K562 (cell line): ENCODE data around the gene SLC25A11. TPM values are rescaled to one million over a fixed set of nuclear protein-coding genes. Genes with fewer than 3 reads are reported as not detected.

Experiments
- CC2D1A ChIP-seq: fragments of 450-650 bp; IDR thresholded peaks from 2 replicates; pipeline ENCODE4 v1.6.1; 2017; ENCODE audit warnings: mild to moderate bottlenecking
- GTF2A2 ChIP-seq: IDR thresholded peaks from 2 replicates; pipeline ENCODE4 v1.6.1; 2016; ENCODE audit warnings: mild to moderate bottlenecking, missing genetic modification characterization, missing compliant biosample characterization
- LCOR ChIP-seq: sonication (generic); formaldehyde crosslinking; IDR thresholded peaks from 2 replicates; pipeline ENCODE4 v1.8.0; 2022; ENCODE audit warnings: mild to moderate bottlenecking, missing genetic modification reagents
- SMAD4 ChIP-seq: fragments of 250-450 bp; sonication (Bioruptor Pico); conservative IDR thresholded peaks from 2 replicates; pipeline ENCODE4 v1.8.0; 2021; ENCODE audit warnings: inconsistent platforms, mild to moderate bottlenecking, moderate library complexity
- ZBTB1 ChIP-seq: sonication (generic); formaldehyde crosslinking; IDR thresholded peaks from 2 replicates; pipeline ENCODE4 v1.8.1; 2023; ENCODE audit warnings: missing genetic modification reagents, low read depth, mild to moderate bottlenecking, borderline replicate concordance
- ZNF197 ChIP-seq: fragments of 200-800 bp; sonication (Bioruptor generic); IDR thresholded peaks from 2 replicates; pipeline ENCODE4 v1.6.1; 2016; ENCODE audit warnings: low read depth, missing genetic modification characterization, missing compliant biosample characterization
- polyA plus RNA-seq, 8 experiments: library from polyadenylated mRNA; depleted of rRNA in 4 of 8; stranded (reverse) in 5 of 8; unstranded in 3 of 8; fragments of >200 nt; fragmentation: Nextera tagmentation in 2 of 8; fragmentation: Illumina TruSeq in 1 of 8; extraction: Ambion mirVana in 2 of 8; extraction: Trizol in 1 of 8; gene quantifications; 2 replicates each; pipeline versions ENCODE4 v1.2.1 to v1.2.3, GENCODE V29; 2011 to 2014; ENCODE audit warnings: inconsistent platforms in 1 of 8, missing spikeins in 1 of 8
- total RNA-seq, 7 experiments: library from RNA; depleted of rRNA in 6 of 7; stranded (reverse); fragments of >200 nt in 6 of 7; fragmentation: Illumina TruSeq in 2 of 7; extraction: Trizol in 2 of 7; gene quantifications; 2 replicates each; pipeline versions ENCODE4 v1.2.1 to v1.2.3, GENCODE V29; 2011 to 2021; ENCODE audit warnings: low replicate concordance in 1 of 7
- TF ChIP-seq, protein P1 (sequence below): fragments of 200-800 bp; sonication (Bioruptor generic); IDR thresholded peaks from 2 replicates; pipeline ENCODE4 v1.6.1; 2016; ENCODE audit warnings: missing genetic modification characterization, missing compliant biosample characterization
- TF ChIP-seq, protein P2 (sequence below): sonication (generic); formaldehyde crosslinking; IDR thresholded peaks from 2 replicates; pipeline ENCODE4 v1.9.0; 2022; ENCODE audit warnings: mild to moderate bottlenecking, missing genetic modification reagents
- TF ChIP-seq, protein P3 (sequence below): sonication (generic); formaldehyde crosslinking; IDR thresholded peaks from 2 replicates; pipeline ENCODE4 v1.8.1; 2023; ENCODE audit warnings: mild to moderate bottlenecking, missing genetic modification reagents, moderate library complexity
- TF ChIP-seq, protein P4 (sequence below): fragments of 450-650 bp; IDR thresholded peaks from 2 replicates; pipeline ENCODE4 v1.7.0; 2016; ENCODE audit warnings: borderline replicate concordance
- TF ChIP-seq, protein P5 (sequence below): fragments of 450-650 bp; IDR thresholded peaks from 2 replicates; pipeline ENCODE4 v1.6.1; 2016; ENCODE audit warnings: antibody characterized with exemption
- TF ChIP-seq, protein P6 (sequence below): fragments of 250-450 bp; sonication (Bioruptor Pico); IDR thresholded peaks from 2 replicates; pipeline ENCODE4 v1.5.0; 2020; ENCODE audit warnings: mild to moderate bottlenecking
- TF ChIP-seq, protein P7 (sequence below): fragments of 450-650 bp; formaldehyde crosslinking; IDR thresholded peaks from 2 replicates; pipeline ENCODE4 v1.4.0; 2020; ENCODE audit warnings: mild to moderate bottlenecking, moderate library complexity

Gene SLC25A11
- total and polyA plus RNA-seq, 9 of the 15 experiments (the other 6 are each of a cell fraction or from before 2014, with no cell fraction given), result 3.1 to 56.7 (median 32.9) TPM

DNA sequence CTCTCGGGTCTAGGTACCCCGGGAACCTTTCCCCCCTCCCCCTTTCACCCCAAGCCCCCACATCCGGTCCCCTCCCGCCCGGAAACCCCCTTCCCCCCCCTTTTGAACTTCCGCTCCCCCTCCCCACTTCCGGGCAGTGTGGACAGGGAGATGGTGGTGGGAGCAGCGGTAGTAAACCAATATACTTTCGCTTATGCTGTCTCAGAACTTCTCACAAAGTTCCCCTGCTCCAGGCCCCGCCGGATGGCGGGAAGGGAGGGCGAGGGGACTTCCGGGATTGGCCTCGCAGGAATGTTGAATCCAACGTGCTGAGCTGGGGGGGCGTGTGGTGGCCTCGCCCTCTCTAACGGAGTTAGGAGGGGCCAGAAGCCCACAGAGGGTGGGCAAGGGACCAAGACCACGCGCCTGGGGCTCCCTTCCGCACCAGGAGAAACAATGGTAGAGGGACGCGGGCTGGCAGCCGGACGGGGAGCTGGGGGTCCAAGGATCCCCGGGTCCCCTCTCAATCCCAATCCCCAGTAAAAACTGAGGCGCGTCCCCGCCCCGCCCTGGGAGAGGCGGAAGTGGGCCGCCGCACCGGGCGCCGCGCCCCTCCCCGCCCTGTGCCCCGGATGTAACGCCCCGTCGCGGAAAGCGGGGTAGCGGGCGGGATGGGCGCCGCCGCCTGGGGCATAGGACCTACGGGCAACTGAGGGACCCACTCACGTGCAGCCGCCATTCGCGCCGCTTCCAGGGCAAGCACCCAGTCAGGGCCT lies 7.7 kb upstream of the SLC25A11 start (continued):
- TF ChIP-seq, protein P1, sequence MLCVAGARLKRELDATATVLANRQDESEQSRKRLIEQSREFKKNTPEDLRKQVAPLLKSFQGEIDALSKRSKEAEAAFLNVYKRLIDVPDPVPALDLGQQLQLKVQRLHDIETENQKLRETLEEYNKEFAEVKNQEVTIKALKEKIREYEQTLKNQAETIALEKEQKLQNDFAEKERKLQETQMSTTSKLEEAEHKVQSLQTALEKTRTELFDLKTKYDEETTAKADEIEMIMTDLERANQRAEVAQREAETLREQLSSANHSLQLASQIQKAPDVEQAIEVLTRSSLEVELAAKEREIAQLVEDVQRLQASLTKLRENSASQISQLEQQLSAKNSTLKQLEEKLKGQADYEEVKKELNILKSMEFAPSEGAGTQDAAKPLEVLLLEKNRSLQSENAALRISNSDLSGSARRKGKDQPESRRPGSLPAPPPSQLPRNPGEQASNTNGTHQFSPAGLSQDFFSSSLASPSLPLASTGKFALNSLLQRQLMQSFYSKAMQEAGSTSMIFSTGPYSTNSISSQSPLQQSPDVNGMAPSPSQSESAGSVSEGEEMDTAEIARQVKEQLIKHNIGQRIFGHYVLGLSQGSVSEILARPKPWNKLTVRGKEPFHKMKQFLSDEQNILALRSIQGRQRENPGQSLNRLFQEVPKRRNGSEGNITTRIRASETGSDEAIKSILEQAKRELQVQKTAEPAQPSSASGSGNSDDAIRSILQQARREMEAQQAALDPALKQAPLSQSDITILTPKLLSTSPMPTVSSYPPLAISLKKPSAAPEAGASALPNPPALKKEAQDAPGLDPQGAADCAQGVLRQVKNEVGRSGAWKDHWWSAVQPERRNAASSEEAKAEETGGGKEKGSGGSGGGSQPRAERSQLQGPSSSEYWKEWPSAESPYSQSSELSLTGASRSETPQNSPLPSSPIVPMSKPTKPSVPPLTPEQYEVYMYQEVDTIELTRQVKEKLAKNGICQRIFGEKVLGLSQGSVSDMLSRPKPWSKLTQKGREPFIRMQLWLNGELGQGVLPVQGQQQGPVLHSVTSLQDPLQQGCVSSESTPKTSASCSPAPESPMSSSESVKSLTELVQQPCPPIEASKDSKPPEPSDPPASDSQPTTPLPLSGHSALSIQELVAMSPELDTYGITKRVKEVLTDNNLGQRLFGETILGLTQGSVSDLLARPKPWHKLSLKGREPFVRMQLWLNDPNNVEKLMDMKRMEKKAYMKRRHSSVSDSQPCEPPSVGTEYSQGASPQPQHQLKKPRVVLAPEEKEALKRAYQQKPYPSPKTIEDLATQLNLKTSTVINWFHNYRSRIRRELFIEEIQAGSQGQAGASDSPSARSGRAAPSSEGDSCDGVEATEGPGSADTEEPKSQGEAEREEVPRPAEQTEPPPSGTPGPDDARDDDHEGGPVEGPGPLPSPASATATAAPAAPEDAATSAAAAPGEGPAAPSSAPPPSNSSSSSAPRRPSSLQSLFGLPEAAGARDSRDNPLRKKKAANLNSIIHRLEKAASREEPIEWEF (CRISPR knock-in tag), result no peak
- no peak for TF ChIP-seq CC2D1A
- TF ChIP-seq, protein P2, sequence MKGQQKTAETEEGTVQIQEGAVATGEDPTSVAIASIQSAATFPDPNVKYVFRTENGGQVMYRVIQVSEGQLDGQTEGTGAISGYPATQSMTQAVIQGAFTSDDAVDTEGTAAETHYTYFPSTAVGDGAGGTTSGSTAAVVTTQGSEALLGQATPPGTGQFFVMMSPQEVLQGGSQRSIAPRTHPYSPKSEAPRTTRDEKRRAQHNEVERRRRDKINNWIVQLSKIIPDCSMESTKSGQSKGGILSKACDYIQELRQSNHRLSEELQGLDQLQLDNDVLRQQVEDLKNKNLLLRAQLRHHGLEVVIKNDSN (CRISPR knock-in tag), result no peak
- TF ChIP-seq, protein P3, sequence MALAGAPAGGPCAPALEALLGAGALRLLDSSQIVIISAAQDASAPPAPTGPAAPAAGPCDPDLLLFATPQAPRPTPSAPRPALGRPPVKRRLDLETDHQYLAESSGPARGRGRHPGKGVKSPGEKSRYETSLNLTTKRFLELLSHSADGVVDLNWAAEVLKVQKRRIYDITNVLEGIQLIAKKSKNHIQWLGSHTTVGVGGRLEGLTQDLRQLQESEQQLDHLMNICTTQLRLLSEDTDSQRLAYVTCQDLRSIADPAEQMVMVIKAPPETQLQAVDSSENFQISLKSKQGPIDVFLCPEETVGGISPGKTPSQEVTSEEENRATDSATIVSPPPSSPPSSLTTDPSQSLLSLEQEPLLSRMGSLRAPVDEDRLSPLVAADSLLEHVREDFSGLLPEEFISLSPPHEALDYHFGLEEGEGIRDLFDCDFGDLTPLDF, result no peak
- no peak for TF ChIP-seq ZBTB1
- TF ChIP-seq, protein P4, sequence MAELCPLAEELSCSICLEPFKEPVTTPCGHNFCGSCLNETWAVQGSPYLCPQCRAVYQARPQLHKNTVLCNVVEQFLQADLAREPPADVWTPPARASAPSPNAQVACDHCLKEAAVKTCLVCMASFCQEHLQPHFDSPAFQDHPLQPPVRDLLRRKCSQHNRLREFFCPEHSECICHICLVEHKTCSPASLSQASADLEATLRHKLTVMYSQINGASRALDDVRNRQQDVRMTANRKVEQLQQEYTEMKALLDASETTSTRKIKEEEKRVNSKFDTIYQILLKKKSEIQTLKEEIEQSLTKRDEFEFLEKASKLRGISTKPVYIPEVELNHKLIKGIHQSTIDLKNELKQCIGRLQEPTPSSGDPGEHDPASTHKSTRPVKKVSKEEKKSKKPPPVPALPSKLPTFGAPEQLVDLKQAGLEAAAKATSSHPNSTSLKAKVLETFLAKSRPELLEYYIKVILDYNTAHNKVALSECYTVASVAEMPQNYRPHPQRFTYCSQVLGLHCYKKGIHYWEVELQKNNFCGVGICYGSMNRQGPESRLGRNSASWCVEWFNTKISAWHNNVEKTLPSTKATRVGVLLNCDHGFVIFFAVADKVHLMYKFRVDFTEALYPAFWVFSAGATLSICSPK, result no peak
- TF ChIP-seq SMAD4 (CRISPR knock-in tag), result no peak
- TF ChIP-seq, protein P5, sequence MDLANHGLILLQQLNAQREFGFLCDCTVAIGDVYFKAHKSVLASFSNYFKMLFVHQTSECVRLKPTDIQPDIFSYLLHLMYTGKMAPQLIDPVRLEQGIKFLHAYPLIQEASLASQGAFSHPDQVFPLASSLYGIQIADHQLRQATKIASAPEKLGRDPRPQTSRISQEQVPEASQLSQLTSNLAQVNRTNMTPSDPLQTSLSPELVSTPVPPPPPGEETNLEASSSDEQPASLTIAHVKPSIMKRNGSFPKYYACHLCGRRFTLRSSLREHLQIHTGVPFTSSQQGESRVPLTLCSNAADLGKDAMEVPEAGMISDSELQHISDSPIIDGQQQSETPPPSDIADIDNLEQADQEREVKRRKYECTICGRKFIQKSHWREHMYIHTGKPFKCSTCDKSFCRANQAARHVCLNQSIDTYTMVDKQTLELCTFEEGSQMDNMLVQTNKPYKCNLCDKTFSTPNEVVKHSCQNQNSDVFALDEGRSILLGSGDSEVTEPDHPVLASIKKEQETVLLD, result no peak
- TF ChIP-seq ZNF197 (CRISPR knock-in tag), result no peak
- no peak for TF ChIP-seq GTF2A2
- no peak for TF ChIP-seq LCOR (CRISPR knock-in tag)
- TF ChIP-seq, protein P6, sequence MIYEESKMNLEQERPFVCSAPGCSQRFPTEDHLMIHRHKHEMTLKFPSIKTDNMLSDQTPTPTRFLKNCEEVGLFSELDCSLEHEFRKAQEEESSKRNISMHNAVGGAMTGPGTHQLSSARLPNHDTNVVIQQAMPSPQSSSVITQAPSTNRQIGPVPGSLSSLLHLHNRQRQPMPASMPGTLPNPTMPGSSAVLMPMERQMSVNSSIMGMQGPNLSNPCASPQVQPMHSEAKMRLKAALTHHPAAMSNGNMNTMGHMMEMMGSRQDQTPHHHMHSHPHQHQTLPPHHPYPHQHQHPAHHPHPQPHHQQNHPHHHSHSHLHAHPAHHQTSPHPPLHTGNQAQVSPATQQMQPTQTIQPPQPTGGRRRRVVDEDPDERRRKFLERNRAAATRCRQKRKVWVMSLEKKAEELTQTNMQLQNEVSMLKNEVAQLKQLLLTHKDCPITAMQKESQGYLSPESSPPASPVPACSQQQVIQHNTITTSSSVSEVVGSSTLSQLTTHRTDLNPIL, result no peak
- TF ChIP-seq, protein P7, sequence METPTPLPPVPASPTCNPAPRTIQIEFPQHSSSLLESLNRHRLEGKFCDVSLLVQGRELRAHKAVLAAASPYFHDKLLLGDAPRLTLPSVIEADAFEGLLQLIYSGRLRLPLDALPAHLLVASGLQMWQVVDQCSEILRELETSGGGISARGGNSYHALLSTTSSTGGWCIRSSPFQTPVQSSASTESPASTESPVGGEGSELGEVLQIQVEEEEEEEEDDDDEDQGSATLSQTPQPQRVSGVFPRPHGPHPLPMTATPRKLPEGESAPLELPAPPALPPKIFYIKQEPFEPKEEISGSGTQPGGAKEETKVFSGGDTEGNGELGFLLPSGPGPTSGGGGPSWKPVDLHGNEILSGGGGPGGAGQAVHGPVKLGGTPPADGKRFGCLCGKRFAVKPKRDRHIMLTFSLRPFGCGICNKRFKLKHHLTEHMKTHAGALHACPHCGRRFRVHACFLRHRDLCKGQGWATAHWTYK (CRISPR knock-in tag), result no peak
